Fibroblast of pulmonary artery (primary cell): ENCODE measurements around the gene OLFM1.

Experiments used
- DNase-seq: peaks from one replicate; pipeline ENCODE4 v3.0.0-alpha.2; 2010; ENCODE audit warnings: low read depth
- H3K4me3 ChIP-seq: replicated peaks from 2 replicates; pipeline ENCODE4 v1.5.1; 2011; ENCODE audit warnings: low read depth, mild to moderate bottlenecking, control low read depth, low read length, moderate library complexity
- CTCF ChIP-seq: IDR thresholded peaks from 2 replicates; pipeline ENCODE4 v1.5.1; 2011; ENCODE audit warnings: mild to moderate bottlenecking, control low read depth, low read length, inconsistent platforms; ENCODE audit errors: missing control alignments

Gene OLFM1

GRCh38 chr9:135045264-135045927 is 42.1 kb upstream of the OLFM1 start:
- no peak overlapping the region for H3K4me3 ChIP-seq
- no peak for TF ChIP-seq CTCF
- DNase-seq: no peak

GRCh38 chr9:135045928-135046738 is 41.3 kb upstream of the OLFM1 start:
- DNase-seq: no peak
- no peak overlapping the region for H3K4me3 ChIP-seq
- TF ChIP-seq CTCF: no peak

- no peak overlapping the region for H3K4me3 ChIP-seq
- DNase-seq: no peak
- TF ChIP-seq CTCF: no peak
Observed at GRCh38 chr9:135046739-135047350, 40.6 kb upstream of the OLFM1 start.

- H3K4me3 ChIP-seq: no peak overlapping the region
- TF ChIP-seq CTCF: no peak
- DNase-seq: no peak
Observed at GRCh38 chr9:135047521-135047920, 39.9 kb upstream of the OLFM1 start.

- no peak overlapping the region for H3K4me3 ChIP-seq
- no peak for DNase-seq
- no peak for TF ChIP-seq CTCF
Observed at GRCh38 chr9:135048046-135048757, 39.3 kb upstream of the OLFM1 start.

- no peak for DNase-seq
- no peak overlapping the region for H3K4me3 ChIP-seq
- no peak for TF ChIP-seq CTCF
Observed at GRCh38 chr9:135048758-135049444, 38.6 kb upstream of the OLFM1 start.
